AG09319 (cell line): ENCODE data around the gene ACBD4.
A peak's percentile ranks its signal among the peaks of the same experiment; 100 is the strongest.

Experiments used
- DNase-seq: peaks from one replicate; pipeline ENCODE4 v3.0.0-alpha.2; 2010; ENCODE audit warnings: low read depth; ENCODE audit errors: extremely low read depth
- TF ChIP-seq, protein P1 (sequence below): IDR thresholded peaks from 2 replicates; pipeline ENCODE4 v1.5.1; 2011; ENCODE audit warnings: low read depth, mild to moderate bottlenecking, inconsistent platforms, low read length, moderate library complexity

The ACBD4 gene

DNA sequence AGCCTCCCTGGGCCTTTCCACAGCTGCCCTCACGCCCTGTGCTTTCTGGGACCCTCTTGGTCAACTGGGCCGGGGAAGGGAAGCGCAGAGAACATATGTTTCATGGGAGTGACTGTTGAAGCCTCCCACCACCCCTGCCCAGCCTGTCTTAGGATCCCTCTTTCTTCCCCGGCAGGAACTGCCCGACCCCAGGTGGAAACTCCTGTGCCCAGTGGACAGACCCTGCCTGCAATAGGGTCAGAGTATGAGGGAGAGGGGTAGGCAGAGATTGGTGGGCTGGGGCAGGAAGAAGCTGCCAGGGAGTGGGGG, 36.7 kb downstream of the ACBD4 start:
- DNase-seq: no peak
- TF ChIP-seq, protein P1, sequence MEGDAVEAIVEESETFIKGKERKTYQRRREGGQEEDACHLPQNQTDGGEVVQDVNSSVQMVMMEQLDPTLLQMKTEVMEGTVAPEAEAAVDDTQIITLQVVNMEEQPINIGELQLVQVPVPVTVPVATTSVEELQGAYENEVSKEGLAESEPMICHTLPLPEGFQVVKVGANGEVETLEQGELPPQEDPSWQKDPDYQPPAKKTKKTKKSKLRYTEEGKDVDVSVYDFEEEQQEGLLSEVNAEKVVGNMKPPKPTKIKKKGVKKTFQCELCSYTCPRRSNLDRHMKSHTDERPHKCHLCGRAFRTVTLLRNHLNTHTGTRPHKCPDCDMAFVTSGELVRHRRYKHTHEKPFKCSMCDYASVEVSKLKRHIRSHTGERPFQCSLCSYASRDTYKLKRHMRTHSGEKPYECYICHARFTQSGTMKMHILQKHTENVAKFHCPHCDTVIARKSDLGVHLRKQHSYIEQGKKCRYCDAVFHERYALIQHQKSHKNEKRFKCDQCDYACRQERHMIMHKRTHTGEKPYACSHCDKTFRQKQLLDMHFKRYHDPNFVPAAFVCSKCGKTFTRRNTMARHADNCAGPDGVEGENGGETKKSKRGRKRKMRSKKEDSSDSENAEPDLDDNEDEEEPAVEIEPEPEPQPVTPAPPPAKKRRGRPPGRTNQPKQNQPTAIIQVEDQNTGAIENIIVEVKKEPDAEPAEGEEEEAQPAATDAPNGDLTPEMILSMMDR: no peak

DNA sequence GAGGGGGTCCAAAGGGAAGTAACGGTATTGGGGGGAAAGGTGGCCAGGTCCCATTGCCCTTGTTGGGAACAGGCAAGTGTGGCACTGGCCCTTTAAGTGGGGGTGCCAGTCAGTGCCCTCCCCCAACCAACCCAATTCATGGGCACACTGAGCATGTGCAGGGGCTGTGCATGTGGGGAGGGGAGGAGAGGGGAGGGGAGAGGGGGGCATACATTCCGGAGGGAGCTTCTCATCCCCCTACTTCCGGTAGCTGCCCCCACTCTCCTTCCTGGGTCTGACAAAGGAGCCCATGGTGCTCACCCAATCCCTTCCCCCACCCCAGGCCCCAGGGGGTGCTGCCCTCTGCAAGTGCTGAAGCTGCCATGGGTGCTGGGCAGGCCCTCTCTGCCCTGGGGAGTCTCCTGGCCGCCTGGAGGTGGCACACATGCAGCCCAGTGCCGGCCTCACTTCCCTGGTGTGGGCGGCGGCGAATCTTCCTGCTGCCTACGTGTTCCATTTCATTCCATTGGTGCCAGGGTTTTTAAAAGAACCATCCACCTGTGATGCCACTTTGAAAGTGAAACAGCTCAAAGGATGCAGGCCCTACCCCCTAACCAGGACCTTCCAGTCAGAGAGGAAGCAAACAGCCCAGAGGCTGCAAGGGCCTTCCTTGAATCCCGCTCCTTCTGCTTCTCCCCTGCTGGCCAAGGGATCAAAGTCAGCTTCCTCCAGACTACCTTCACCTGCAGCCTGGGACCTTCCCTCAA, 37.2 kb downstream of the ACBD4 start:
- DNase-seq: peak; percentile 74
- TF ChIP-seq, protein P1: no peak

DNA sequence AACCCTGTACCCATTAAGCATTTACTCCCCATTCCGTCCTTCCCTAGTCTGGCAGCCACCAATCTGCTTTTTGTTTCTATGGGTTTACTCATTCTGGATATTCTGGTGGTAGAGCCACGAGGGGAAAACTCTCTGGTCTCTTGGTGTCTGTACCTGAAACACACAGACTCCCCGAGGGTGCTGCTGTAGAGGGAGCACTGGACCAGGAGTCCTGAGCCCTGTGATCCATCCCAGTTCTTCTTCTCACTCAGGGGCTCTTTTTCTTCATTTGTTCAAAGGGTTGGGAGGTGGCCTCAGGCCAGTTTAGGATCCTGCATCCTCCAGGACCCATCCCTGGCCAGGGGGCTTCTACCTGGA, 40.2 kb downstream of the ACBD4 start:
- TF ChIP-seq, protein P1: no peak
- no peak for DNase-seq

DNA sequence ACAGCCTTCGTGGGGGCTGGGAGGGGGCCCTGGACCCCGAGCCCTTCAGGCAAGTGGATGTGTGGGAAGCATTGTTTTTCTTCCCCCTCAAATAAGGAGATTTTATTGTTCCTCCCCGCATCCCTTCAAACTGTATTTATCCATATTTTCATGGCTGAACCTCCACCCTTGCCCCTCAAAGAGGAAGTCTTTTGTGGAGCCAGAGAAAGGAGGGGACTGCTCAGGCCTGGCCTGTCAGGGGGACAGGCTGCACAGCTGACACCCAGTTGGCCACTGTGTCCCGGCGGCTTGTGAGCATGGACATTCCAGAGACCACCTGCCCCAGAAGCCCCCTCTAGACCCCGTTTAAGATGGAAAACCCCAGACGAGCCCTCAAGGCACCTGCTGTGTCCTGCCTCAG, 42.1 kb downstream of the ACBD4 start:
- TF ChIP-seq, protein P1: no peak
- no peak for DNase-seq

DNA sequence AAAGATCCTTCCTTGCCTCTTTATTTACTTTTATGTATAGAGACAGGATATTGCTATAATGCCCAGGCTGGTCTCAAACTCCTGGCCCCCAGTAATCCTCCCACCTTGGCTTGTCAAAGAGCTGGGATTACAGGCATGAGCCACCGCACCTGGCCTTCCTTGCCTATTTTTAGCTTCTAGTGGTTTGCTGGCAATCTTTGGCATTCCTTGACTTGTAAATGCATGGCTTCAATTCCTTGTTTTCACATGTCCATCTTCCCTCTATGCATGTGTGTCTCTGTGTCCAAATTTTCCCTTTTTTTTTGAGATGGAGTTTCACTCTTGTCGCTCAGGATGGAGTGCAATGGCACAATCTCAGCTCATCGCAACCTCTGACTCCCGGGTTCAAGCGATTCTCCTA, 48.7 kb downstream of the ACBD4 start:
- no peak for DNase-seq

DNA sequence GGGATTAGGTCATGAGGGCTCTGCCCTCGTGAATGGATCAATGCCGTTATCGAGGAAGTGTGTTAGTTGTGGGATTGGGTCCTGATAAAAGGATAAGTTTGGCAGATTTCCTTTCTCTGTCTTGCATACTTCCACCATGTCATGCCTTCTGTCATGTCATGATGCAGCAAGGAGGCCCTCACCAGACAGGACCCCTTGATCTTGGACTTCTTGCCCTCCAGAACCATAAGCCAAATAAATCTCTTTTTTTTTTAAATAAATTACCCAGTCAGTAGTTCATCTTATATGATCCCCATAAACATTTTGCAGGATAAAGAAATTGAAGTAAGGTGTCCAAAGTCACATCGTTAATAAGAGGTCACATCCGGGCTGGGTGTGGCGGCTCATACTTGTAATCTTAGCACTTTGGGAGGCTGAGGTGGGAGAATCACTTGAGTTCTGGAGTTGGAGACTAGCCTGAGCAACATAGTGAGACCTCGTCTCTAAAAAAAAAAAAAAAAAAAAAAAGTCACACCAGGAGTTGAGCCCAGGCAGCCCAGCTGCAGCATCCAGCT, 51.4 kb downstream of the ACBD4 start:
- no peak for DNase-seq
- TF ChIP-seq, protein P1: no peak

More for the DNA sequence above, 48.7 kb downstream of the ACBD4 start:
- TF ChIP-seq, protein P1: no peak

DNA sequence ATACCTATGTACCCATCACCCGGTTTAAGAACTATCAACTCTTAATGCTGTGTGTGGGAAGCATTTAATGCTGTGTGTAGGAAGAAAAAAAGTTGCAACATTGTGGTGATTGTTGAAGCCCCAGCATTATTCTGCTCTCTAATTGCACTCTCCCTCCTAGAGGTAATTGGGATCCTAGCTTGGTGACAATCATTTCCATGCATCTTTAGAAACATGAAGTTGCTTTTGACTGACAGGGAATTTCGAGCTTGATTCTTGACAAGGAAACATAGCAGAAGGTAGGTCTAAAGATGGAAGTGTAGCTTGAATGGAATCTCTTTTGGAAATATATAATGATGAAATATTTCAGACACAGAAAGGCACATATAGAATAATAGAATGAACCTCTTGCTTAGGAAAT, 53.5 kb downstream of the ACBD4 start:
- TF ChIP-seq, protein P1: no peak
- no peak for DNase-seq
